ENCODE measurements around the gene ARL13B. TPM values are rescaled to one million over a fixed set of nuclear protein-coding genes. Genes with fewer than 3 reads are reported as not detected.

The ARL13B gene
- total and polyA plus RNA-seq, 2 of the 4 experiments (the other 2 are of a cell fraction) = 2.7 to 3.0 TPM

GRCh38 chr3:93989241-93989640 lies 9.3 kb downstream of the ARL13B start:
- Histone ChIP-seq H2BK120ac (ENCODE audit: low read depth, low read length) (no peak overlapping the region), H2BK5ac (ENCODE audit: low read depth, low read length, poor library complexity, severe bottlenecking) (no peak overlapping the region), H3K56ac (ENCODE audit: extremely low read depth, insufficient read depth, low read length) (no peak overlapping the region), H4K91ac (ENCODE audit: insufficient read depth, low read depth, low read length) (no peak overlapping the region), H3K4me3 (ENCODE audit: insufficient read depth, low read depth, low read length) (no peak overlapping the region), H4K5ac (ENCODE audit: low read depth, low read length) (no peak overlapping the region), H3K9ac (ENCODE audit: low read depth, low read length) (no peak overlapping the region), H2AK5ac (ENCODE audit: low read depth, low read length) (no peak overlapping the region), H4K20me1 (ENCODE audit: insufficient read depth, low read length) (0 out of 2 replicates have a peak, but pooled peaks cover 3% of the 10 kb centered on the region), H4K8ac (ENCODE audit: low read depth in 2 of 2, low read length in 2 of 2) (no peak overlapping the region), H3K4me2 (ENCODE audit: low read depth, low read length) (no peak overlapping the region), H2BK20ac (ENCODE audit: low read depth, low read length) (no peak overlapping the region), H3K36me3 (ENCODE audit: control insufficient read depth, insufficient read depth, low read length) (no peaks in the 10 kb centered on the region), H3K4me1 (ENCODE audit: control insufficient read depth, insufficient read depth, low read length) (peaks cover 4% of the 10 kb centered on the region), H3K18ac (ENCODE audit: low read depth, low read length) (no peak overlapping the region), H3K23ac (ENCODE audit: low read depth, low read length) (no peak overlapping the region), H2AFZ (replicated peaks; ENCODE audit: low read length, poor library complexity) (no peak overlapping the region), H3K79me1 (ENCODE audit: low read depth in 1 of 2, low read length in 2 of 2) (peaks cover 5 to 22% of the 10 kb centered on the region in 2 experiments; a peak in 3 of 4 replicates), H3K14ac (replicated peaks; ENCODE audit: low read depth, low read length) (no peak overlapping the region), H3K27me3 (ENCODE audit: control insufficient read depth, insufficient read depth, low read length) (no peaks in the 10 kb centered on the region), H3K4ac (ENCODE audit: low read depth, low read length) (no peak overlapping the region), H3K27ac (ENCODE audit: insufficient read depth, low read length) (no peak overlapping the region), H2AK9ac (replicated peaks; ENCODE audit: low read depth, low read length, poor library complexity) (no peak overlapping the region), H3K9me1 (ENCODE audit: insufficient read depth, low read length) (peaks cover 6% of the 10 kb centered on the region; the same call in 1 of the 2 replicates), H2BK15ac (ENCODE audit: low read depth, low read length) (no peak overlapping the region), H3K9me3 (ENCODE audit: control insufficient read depth, insufficient read depth, low read length) (no peaks in the 10 kb centered on the region)
- dilution Hi-C loops (cut with HindIII; ENCODE audit: low sequenced_read_pairs, unreplicated experiment) (no loop called here), intact Hi-C loops (cut with micrococcal nuclease) (no loop called here), in situ Hi-C loops (cut with MboI; ENCODE audit: low sequenced_read_pairs) (no loop called here)
- no peak for TF ChIP-seq RAD21 (IDR thresholded peaks at IDR 0.05; ENCODE audit: low read length)
- TF ChIP-seq ELK1 (IDR thresholded peaks at IDR 0.05; ENCODE audit: borderline replicate concordance, low read depth, low read length) = no peak
- TF ChIP-seq SMC3 (IDR thresholded peaks at IDR 0.05; ENCODE audit: low read depth, low read length) = no peak
- no peak for TF ChIP-seq CTCF (conservative IDR thresholded peaks at IDR 0.05; ENCODE audit: low read depth, low read length)
- TF ChIP-seq BHLHE40 (IDR thresholded peaks at IDR 0.05; ENCODE audit: low read depth, low read length) = no peak
- no peak for TF ChIP-seq USF2 (IDR thresholded peaks at IDR 0.05; ENCODE audit: low read depth, low read length)
- TF ChIP-seq POLR2A (IDR thresholded peaks at IDR 0.05; ENCODE audit: low read depth, low read length) = no peak
- no peak for TF ChIP-seq CEBPB (IDR thresholded peaks at IDR 0.05; ENCODE audit: low read depth, low read length)
- no peak for TF ChIP-seq RFX5 (IDR thresholded peaks at IDR 0.05; ENCODE audit: low read depth, low read length)
- no peak for TF ChIP-seq NFE2L2 (IDR thresholded peaks at IDR 0.05; ENCODE audit: low read depth, low read length)
- no peak for TF ChIP-seq MAFK (IDR thresholded peaks at IDR 0.05; ENCODE audit: low read depth, low read length)
- no peak for TF ChIP-seq CHD1 (IDR thresholded peaks at IDR 0.05; ENCODE audit: low read depth, low read length)
- TF ChIP-seq MAZ (IDR thresholded peaks at IDR 0.05; ENCODE audit: borderline replicate concordance, low read depth, low read length) = no peak
- no peak for TF ChIP-seq FOS (IDR thresholded peaks at IDR 0.05; ENCODE audit: low read depth, low read length)
- no peak for TF ChIP-seq MXI1 (IDR thresholded peaks at IDR 0.05; ENCODE audit: borderline replicate concordance, low read depth, low read length)
- TF ChIP-seq RCOR1 (IDR thresholded peaks at IDR 0.05; ENCODE audit: insufficient replicate concordance, low read length) = no peak
- DNase-seq (no peak), ATAC-seq (ENCODE audit: low read depth) (no peak)
- ChIA-PET POLR2A (ENCODE audit: unreplicated experiment) (no interaction called here), CTCF (interaction anchor here (1.0 kb wide), 1 partner anchor 15 kb away, joined by 4 read pairs; no protein-coding TSS in a partner anchor)
- no CpG with 5 or more reads among the region's 3 CpGs for WGBS, 2 experiments (ENCODE audit: extremely low coverage in 2 of 2, insufficient read length in 1 of 2)
- BruUV-seq (replicated peaks) = no TSS peak

All from IMR-90 (cell line).